SK-N-SH (cell line): Measurements from ENCODE around the gene TSHZ2. TPM values are rescaled to one million over a fixed set of nuclear protein-coding genes. Genes with fewer than 3 reads are reported as not detected.

Source experiments
- CTCF ChIA-PET: fragments of 300-600, 350-600 bp; formaldehyde crosslinking; extraction: SDS; loops from one replicate; lab custom pipeline; 2021; lab: Yijun Ruan, JAX
- POLR2A ChIA-PET: fragments of 350-600 bp; sonication (Branson Sonifier 250); formaldehyde crosslinking; extraction: SDS; loops from one replicate; lab custom pipeline; 2020; ENCODE audit warnings: antibody characterized with exemption, inconsistent platforms; lab: Yijun Ruan, JAX
- DNase-seq: peaks from one replicate; pipeline ENCODE4 v3.0.0; 2012
- H2AFZ ChIP-seq: fragments of 200-600 bp; sonication (generic); 2 replicates; pipeline ENCODE4 v1.8.1; 2016; ENCODE audit warnings: antibody characterized with exemption, mild to moderate bottlenecking, low read depth
- H3F3A ChIP-seq: fragments of 200-600 bp; sonication (generic); replicated peaks from 2 replicates; pipeline ENCODE3; 2016; ENCODE audit warnings: antibody characterized with exemption, mild to moderate bottlenecking; ENCODE audit not compliant: insufficient read depth
- H3K27ac ChIP-seq, 2 experiments: fragments of 200-500 bp in 1 of 2; fragments of 200-600 bp in 1 of 2; sonication (Bioruptor generic) in 1 of 2; sonication (generic), shearing (Covaris generic) in 1 of 2; 2 replicates each; pipeline versions ENCODE4 v1.5.1 to v1.6.1; 2014 to 2016; ENCODE audit warnings: low read depth in 2 of 2, inconsistent platforms in 1 of 2, low read length in 1 of 2, mild to moderate bottlenecking in 1 of 2, mixed read lengths in 1 of 2
- H3K27me3 ChIP-seq: fragments of 200-600 bp; sonication (generic), shearing (Covaris generic); 2 replicates; pipeline ENCODE4 v1.6.1; 2016; ENCODE audit warnings: mixed run types; ENCODE audit not compliant: insufficient read depth
- H3K36me3 ChIP-seq, 2 experiments: fragments of 200-500 bp in 1 of 2; fragments of 200-600 bp in 1 of 2; sonication (Bioruptor generic) in 1 of 2; sonication (generic) in 1 of 2; replicated peaks in 1 of 2; 2 replicates each; pipeline versions ENCODE3 to v1.5.1; 2014 to 2016; ENCODE audit warnings: low read length in 1 of 2, mild to moderate bottlenecking in 1 of 2; ENCODE audit not compliant: insufficient read depth in 2 of 2, control insufficient read depth in 1 of 2
- H3K4me1 ChIP-seq, 2 experiments: fragments of 200-500 bp in 1 of 2; fragments of 200-600 bp in 1 of 2; sonication (Bioruptor generic) in 1 of 2; sonication (generic), shearing (Covaris generic) in 1 of 2; 2 replicates each; pipeline versions ENCODE4 v1.5.1 to v1.6.1; 2014 to 2016; ENCODE audit warnings: low read depth in 1 of 2, low read length in 1 of 2, mixed run types in 1 of 2; ENCODE audit not compliant: insufficient read depth in 2 of 2, control insufficient read depth in 1 of 2
- H3K4me2 ChIP-seq: fragments of 200-600 bp; sonication (generic), shearing (Covaris generic); 2 replicates; pipeline ENCODE4 v1.6.1; 2017; ENCODE audit warnings: mixed run types
- H3K4me3 ChIP-seq, 2 experiments: fragments of 200-500 bp in 1 of 2; fragments of 200-600 bp in 1 of 2; sonication (Bioruptor generic) in 1 of 2; sonication (generic), shearing (Covaris generic) in 1 of 2; 2 replicates each; pipeline versions ENCODE4 v1.5.1 to v1.8.1; 2014 to 2016; ENCODE audit warnings: low read depth in 2 of 2, inconsistent platforms in 1 of 2, low read length in 1 of 2, mild to moderate bottlenecking in 1 of 2, mixed read lengths in 1 of 2, moderate library complexity in 1 of 2
- H3K79me2 ChIP-seq: fragments of 200-600 bp; sonication (generic); 2 replicates; pipeline ENCODE4 v1.8.1; 2017; ENCODE audit warnings: mild to moderate bottlenecking; ENCODE audit not compliant: insufficient read depth
- H3K9ac ChIP-seq: fragments of 200-600 bp; sonication (generic); 2 replicates; pipeline ENCODE4 v1.6.1; 2017; ENCODE audit warnings: mixed run types
- H3K9me2 ChIP-seq: fragments of 200-600 bp; sonication (generic); 2 replicates; pipeline ENCODE4 v1.6.1; 2017; ENCODE audit warnings: mixed run types
- H3K9me3 ChIP-seq: fragments of 200-600 bp; sonication (generic); 2 replicates; pipeline ENCODE4 v1.6.1; 2017; ENCODE audit warnings: mixed run types, mild to moderate bottlenecking, moderate library complexity
- H4K20me1 ChIP-seq: fragments of 200-600 bp; sonication (generic); 2 replicates; pipeline ENCODE4 v1.6.1; 2017; ENCODE audit warnings: mild to moderate bottlenecking, mixed run types; ENCODE audit not compliant: insufficient read depth
- ELF1 ChIP-seq: IDR thresholded peaks from 2 replicates; pipeline ENCODE4 v1.4.0; 2012
- EP300 ChIP-seq, 2 experiments: IDR thresholded peaks; 2 replicates each; pipeline versions ENCODE4 v1.4.0 to v1.6.1; 2012; ENCODE audit warnings: borderline replicate concordance in 1 of 2, low read depth in 1 of 2, low read length in 1 of 2
- FOSL2 ChIP-seq: IDR thresholded peaks from 2 replicates; pipeline ENCODE4 v1.4.0; 2012; ENCODE audit warnings: low read depth, mild to moderate bottlenecking, moderate library complexity, borderline replicate concordance
- FOXJ3 ChIP-seq: sonication (generic); formaldehyde crosslinking; IDR thresholded peaks from 2 replicates; pipeline ENCODE4 v1.5.1; 2020; ENCODE audit warnings: mild to moderate bottlenecking, missing genetic modification reagents
- FOXM1 ChIP-seq: IDR thresholded peaks from 2 replicates; pipeline ENCODE4 v1.4.0; 2012; ENCODE audit warnings: low read depth, mild to moderate bottlenecking
- GABPA ChIP-seq: IDR thresholded peaks from 2 replicates; pipeline ENCODE4 v1.4.0; 2012; ENCODE audit warnings: low read depth, mild to moderate bottlenecking
- GATA2 ChIP-seq: sonication (generic); formaldehyde crosslinking; IDR thresholded peaks from 2 replicates; pipeline ENCODE4 v1.5.0; 2020; ENCODE audit warnings: mild to moderate bottlenecking, missing genetic modification reagents
- MEF2A ChIP-seq: IDR thresholded peaks from 2 replicates; pipeline ENCODE4 v1.4.0; 2012; ENCODE audit warnings: low read depth, borderline replicate concordance
- MXI1 ChIP-seq: IDR thresholded peaks from 2 replicates; pipeline ENCODE4 v1.6.1; 2012; ENCODE audit warnings: mild to moderate bottlenecking, low read depth, low read length, improper control_type of control experiment
- NFIC ChIP-seq: IDR thresholded peaks from 2 replicates; pipeline ENCODE4 v1.4.0; 2012; ENCODE audit warnings: borderline replicate concordance
- NRF1 ChIP-seq: IDR thresholded peaks from 2 replicates; pipeline ENCODE4 v1.6.1; 2012; ENCODE audit warnings: low read depth, mild to moderate bottlenecking, low read length
- RCOR1 ChIP-seq: fragments of 150-350 bp; IDR thresholded peaks from 2 replicates; pipeline ENCODE4 v1.6.1; 2017; ENCODE audit warnings: antibody characterized with exemption, low read length
- RXRA ChIP-seq: IDR thresholded peaks from 2 replicates; pipeline ENCODE4 v1.4.0; 2012; ENCODE audit warnings: low read depth, mild to moderate bottlenecking, borderline replicate concordance
- SMC3 ChIP-seq: IDR thresholded peaks from 2 replicates; pipeline ENCODE4 v1.6.1; 2012; ENCODE audit warnings: low read depth, low read length, improper control_type of control experiment
- TAF1 ChIP-seq: IDR thresholded peaks from 2 replicates; pipeline ENCODE4 v1.6.1; 2012; ENCODE audit warnings: low read depth, mild to moderate bottlenecking, low read length, moderate library complexity, borderline replicate concordance
- TEAD4 ChIP-seq: IDR thresholded peaks from 2 replicates; pipeline ENCODE4 v1.4.0; 2012; ENCODE audit warnings: mild to moderate bottlenecking, borderline replicate concordance; ENCODE audit not compliant: insufficient read depth
- YY1 ChIP-seq: IDR thresholded peaks from 2 replicates; pipeline ENCODE4 v1.4.0; 2012; ENCODE audit warnings: low read depth, mild to moderate bottlenecking
- WGBS: methylation state at CpG from one replicate; pipeline ENCODE4 v1.1.6; 2017; ENCODE audit warnings: low lambda C conversion rate; 5-methylcytosine and 5-hydroxymethylcytosine counted together
- polyA plus RNA-seq, 3 experiments: library from polyadenylated mRNA; depleted of rRNA; stranded (reverse); fragments of >200 nt; gene quantifications; 2 replicates each; pipeline ENCODE4 v1.2.3, GENCODE V29; 2012
- TF ChIP-seq, protein P1 (sequence below): fragments of 150-350 bp; IDR thresholded peaks from 2 replicates; pipeline ENCODE4 v1.6.1; 2017; ENCODE audit warnings: antibody characterized with exemption, low read length, low read depth, borderline replicate concordance
- TF ChIP-seq, protein P2 (sequence below): IDR thresholded peaks from 2 replicates; pipeline ENCODE4 v1.4.0; 2012; ENCODE audit warnings: low read depth, borderline replicate concordance
- TF ChIP-seq, protein P3 (sequence below): fragments of 150-350 bp; IDR thresholded peaks from 2 replicates; pipeline ENCODE4 v1.6.1; 2016; ENCODE audit warnings: mild to moderate bottlenecking, low read depth, low read length
- TF ChIP-seq, protein P4 (sequence below): IDR thresholded peaks from 2 replicates; pipeline ENCODE4 v1.6.1; 2012; ENCODE audit warnings: mild to moderate bottlenecking, low read depth, low read length, moderate library complexity

Gene TSHZ2
- polyA plus RNA-seq, 1 of the 3 experiments (the other 2 are of a cell fraction): 0.13 TPM

DNA sequence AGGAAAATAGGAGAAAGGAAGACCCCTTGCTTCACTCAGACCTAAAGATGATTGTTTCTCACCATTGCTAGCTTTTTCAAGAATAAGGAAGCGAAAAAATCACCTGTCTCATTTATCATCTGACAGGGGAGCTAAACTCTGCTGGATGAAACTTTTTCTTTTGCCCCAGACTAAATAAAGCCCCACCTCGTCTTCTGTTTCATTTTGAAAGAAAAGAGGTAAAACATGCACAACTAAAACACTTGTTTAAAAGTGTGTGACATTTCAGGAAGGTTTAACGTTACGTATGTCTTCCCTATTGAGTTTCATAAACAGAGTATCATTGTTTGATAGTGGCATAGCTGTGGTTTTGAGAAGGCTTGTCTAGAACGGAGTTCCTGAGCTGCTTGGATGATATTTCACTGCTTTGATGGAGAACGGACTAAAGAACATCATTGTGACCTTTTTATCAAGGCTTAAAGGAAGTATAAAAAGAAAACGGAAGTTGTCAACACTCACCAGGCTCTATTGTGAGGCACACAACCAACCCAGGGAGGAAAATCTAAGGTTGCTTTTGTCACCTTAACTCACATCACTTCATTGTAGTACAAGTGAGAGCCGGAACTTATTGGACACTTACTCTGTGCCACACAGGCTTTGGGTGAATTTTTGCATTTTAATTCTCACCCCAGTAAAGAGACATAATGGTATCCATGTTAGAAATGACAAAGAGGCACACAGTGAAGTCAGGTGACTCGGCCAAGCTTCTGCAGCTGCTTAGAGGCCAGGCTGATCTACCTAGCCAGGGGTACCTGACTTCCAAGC lies 29.5 kb downstream of the TSHZ2 start:
- Histone ChIP-seq H3F3A (no peaks in the 10 kb centered on the region), H4K20me1 (no peaks in the 10 kb centered on the region), H2AFZ (no peak overlapping the region; the same call in 1 of the 2 replicates), H3K4me3 (no peak overlapping the region), H3K4me1 (peaks cover 0 to 16% of the 10 kb centered on the region in 2 experiments; a peak in 3 of 4 replicates), H3K36me3 (no peaks in the 10 kb centered on the region), H3K79me2 (no peaks in the 10 kb centered on the region), H3K27ac (no peak overlapping the region), H3K9ac (no peak overlapping the region), H3K9me3 (no peaks in the 10 kb centered on the region), H3K4me2 (no peak overlapping the region), H3K27me3 (no peaks in the 10 kb centered on the region), H3K9me2 (no peaks in the 10 kb centered on the region)
- WGBS: 50% methylated on average over 9 of the region's 9 CpGs
- ChIA-PET POLR2A (no interaction called here), CTCF (interaction anchor here (1.2 kb wide), 1 partner anchor 12 kb away, joined by 3 read pairs; no protein-coding TSS in a partner anchor)
- DNase-seq: no peak
- TF ChIP-seq, protein P1, sequence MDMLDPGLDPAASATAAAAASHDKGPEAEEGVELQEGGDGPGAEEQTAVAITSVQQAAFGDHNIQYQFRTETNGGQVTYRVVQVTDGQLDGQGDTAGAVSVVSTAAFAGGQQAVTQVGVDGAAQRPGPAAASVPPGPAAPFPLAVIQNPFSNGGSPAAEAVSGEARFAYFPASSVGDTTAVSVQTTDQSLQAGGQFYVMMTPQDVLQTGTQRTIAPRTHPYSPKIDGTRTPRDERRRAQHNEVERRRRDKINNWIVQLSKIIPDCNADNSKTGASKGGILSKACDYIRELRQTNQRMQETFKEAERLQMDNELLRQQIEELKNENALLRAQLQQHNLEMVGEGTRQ: no peak
- TF ChIP-seq MEF2A: no peak
- TF ChIP-seq, protein P2, sequence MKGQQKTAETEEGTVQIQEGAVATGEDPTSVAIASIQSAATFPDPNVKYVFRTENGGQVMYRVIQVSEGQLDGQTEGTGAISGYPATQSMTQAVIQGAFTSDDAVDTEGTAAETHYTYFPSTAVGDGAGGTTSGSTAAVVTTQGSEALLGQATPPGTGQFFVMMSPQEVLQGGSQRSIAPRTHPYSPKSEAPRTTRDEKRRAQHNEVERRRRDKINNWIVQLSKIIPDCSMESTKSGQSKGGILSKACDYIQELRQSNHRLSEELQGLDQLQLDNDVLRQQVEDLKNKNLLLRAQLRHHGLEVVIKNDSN: no peak
- no peak for TF ChIP-seq FOXJ3
- no peak for TF ChIP-seq EP300 (IDR thresholded peaks at IDR 0.05; ENCODE audit: borderline replicate concordance in 1 of 2, low read depth in 1 of 2, low read length in 1 of 2)
- no peak for TF ChIP-seq TEAD4
- no peak for TF ChIP-seq FOSL2
- TF ChIP-seq TAF1: no peak
- no peak for TF ChIP-seq GABPA
- TF ChIP-seq SMC3: no peak
- no peak for TF ChIP-seq RCOR1
- no peak for TF ChIP-seq FOXM1
- no peak for TF ChIP-seq RXRA

DNA sequence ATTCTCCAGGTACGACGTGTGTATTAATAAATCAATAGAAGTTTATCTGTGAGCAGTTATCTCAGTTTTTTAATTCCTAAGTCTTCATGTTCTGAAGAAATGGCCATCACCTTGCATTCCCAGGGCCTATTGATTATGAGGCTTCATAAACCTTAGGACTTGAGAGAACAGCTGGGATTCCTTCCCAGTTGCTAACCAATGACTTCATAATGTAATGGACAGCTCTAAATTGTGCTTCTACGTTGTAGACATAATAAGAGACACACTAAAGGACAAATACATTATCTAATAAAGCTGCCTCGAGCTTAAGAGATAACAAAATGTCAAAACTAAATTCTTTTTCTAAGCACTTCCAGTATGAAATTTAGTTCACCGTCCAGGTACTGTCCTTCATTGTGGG lies 30.6 kb downstream of the TSHZ2 start:
- Histone ChIP-seq H3K36me3 (no peaks in the 10 kb centered on the region), H2AFZ (no peak overlapping the region), H3K4me2 (no peak overlapping the region), H3K4me1 (peaks cover 0 to 11% of the 10 kb centered on the region in 2 experiments; a peak in 3 of 4 replicates), H3K27ac (peak overlapping the region in 1 of 2 experiments; percentile 76; a peak in 1 of 4 replicates), H3K27me3 (no peaks in the 10 kb centered on the region), H3K79me2 (no peaks in the 10 kb centered on the region), H4K20me1 (no peaks in the 10 kb centered on the region), H3K9me2 (no peaks in the 10 kb centered on the region), H3K4me3 (no peak overlapping the region), H3K9ac (no peak overlapping the region), H3K9me3 (no peaks in the 10 kb centered on the region), H3F3A (no peaks in the 10 kb centered on the region)
- 55% methylated on average over 5 of the region's 5 CpGs for WGBS
- CTCF ChIA-PET: interaction anchor here (1.2 kb wide), 1 partner anchor 14 kb away, joined by 3 read pairs; no protein-coding TSS in a partner anchor
- POLR2A ChIA-PET: interaction anchor here (0.6 kb wide), 1 partner anchor 760 kb away, joined by 3 read pairs; no protein-coding TSS in a partner anchor
- DNase-seq: no peak
- no peak for TF ChIP-seq MEF2A
- TF ChIP-seq ELF1: no peak
- TF ChIP-seq YY1: no peak
- no peak for TF ChIP-seq FOXM1
- TF ChIP-seq NRF1: no peak
- TF ChIP-seq NFIC: no peak
- TF ChIP-seq TEAD4: no peak
- TF ChIP-seq MXI1: no peak
- TF ChIP-seq, protein P3, sequence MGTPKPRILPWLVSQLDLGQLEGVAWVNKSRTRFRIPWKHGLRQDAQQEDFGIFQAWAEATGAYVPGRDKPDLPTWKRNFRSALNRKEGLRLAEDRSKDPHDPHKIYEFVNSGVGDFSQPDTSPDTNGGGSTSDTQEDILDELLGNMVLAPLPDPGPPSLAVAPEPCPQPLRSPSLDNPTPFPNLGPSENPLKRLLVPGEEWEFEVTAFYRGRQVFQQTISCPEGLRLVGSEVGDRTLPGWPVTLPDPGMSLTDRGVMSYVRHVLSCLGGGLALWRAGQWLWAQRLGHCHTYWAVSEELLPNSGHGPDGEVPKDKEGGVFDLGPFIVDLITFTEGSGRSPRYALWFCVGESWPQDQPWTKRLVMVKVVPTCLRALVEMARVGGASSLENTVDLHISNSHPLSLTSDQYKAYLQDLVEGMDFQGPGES: no peak
- TF ChIP-seq, protein P4, sequence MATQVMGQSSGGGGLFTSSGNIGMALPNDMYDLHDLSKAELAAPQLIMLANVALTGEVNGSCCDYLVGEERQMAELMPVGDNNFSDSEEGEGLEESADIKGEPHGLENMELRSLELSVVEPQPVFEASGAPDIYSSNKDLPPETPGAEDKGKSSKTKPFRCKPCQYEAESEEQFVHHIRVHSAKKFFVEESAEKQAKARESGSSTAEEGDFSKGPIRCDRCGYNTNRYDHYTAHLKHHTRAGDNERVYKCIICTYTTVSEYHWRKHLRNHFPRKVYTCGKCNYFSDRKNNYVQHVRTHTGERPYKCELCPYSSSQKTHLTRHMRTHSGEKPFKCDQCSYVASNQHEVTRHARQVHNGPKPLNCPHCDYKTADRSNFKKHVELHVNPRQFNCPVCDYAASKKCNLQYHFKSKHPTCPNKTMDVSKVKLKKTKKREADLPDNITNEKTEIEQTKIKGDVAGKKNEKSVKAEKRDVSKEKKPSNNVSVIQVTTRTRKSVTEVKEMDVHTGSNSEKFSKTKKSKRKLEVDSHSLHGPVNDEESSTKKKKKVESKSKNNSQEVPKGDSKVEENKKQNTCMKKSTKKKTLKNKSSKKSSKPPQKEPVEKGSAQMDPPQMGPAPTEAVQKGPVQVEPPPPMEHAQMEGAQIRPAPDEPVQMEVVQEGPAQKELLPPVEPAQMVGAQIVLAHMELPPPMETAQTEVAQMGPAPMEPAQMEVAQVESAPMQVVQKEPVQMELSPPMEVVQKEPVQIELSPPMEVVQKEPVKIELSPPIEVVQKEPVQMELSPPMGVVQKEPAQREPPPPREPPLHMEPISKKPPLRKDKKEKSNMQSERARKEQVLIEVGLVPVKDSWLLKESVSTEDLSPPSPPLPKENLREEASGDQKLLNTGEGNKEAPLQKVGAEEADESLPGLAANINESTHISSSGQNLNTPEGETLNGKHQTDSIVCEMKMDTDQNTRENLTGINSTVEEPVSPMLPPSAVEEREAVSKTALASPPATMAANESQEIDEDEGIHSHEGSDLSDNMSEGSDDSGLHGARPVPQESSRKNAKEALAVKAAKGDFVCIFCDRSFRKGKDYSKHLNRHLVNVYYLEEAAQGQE: no peak
- no peak for TF ChIP-seq GATA2 (CRISPR knock-in tag)
